HepG2 (cell line): Measurements from ENCODE around the gene WDFY1. TPM values are rescaled to one million over a fixed set of nuclear protein-coding genes. Genes with fewer than 3 reads are reported as not detected.
A peak's percentile ranks its signal among the peaks of the same experiment; 100 is the strongest.

Experiments used
- BCL6 ChIP-seq: IDR thresholded peaks from 2 replicates; pipeline ENCODE4 v1.6.1; 2016; ENCODE audit warnings: missing genetic modification reagents, missing compliant biosample characterization
- CBX1 ChIP-seq: IDR thresholded peaks from one replicate; pipeline ENCODE4 v1.6.1; 2016; ENCODE audit warnings: antibody characterized with exemption, low read depth
- ESRRA ChIP-seq: sonication (generic); formaldehyde crosslinking; IDR thresholded peaks from 2 replicates; pipeline ENCODE4 v1.5.1; 2020; ENCODE audit warnings: mild to moderate bottlenecking, low read depth, missing genetic modification reagents
- FOXJ3 ChIP-seq: sonication (generic); formaldehyde crosslinking; IDR thresholded peaks from 2 replicates; pipeline ENCODE4 v1.4.0; 2020; ENCODE audit warnings: missing genetic modification reagents, mild to moderate bottlenecking, borderline replicate concordance
- FOXK1 ChIP-seq: sonication (generic); formaldehyde crosslinking; IDR thresholded peaks from 2 replicates; pipeline ENCODE4 v1.4.0; 2020; ENCODE audit warnings: low read depth, missing genetic modification reagents, borderline replicate concordance
- ISL2 ChIP-seq: sonication (generic); formaldehyde crosslinking; IDR thresholded peaks from 2 replicates; pipeline ENCODE4 v1.5.0; 2020; ENCODE audit warnings: missing genetic modification reagents
- NR2F2 ChIP-seq: IDR thresholded peaks from 2 replicates; pipeline ENCODE4 v1.6.1; 2012; ENCODE audit warnings: low read depth, inconsistent platforms, borderline replicate concordance
- PHB2 ChIP-seq: fragments of 450-650 bp; IDR thresholded peaks from 2 replicates; pipeline ENCODE4 v1.6.1; 2018; ENCODE audit not compliant: partially characterized antibody
- POLR2AphosphoS5 ChIP-seq: IDR thresholded peaks from 2 replicates; pipeline ENCODE4 v1.6.1; 2012; ENCODE audit warnings: low read depth, low read length
- XBP1 ChIP-seq: sonication (generic); formaldehyde crosslinking; IDR thresholded peaks from 2 replicates; pipeline ENCODE4 v1.5.0; 2020; ENCODE audit warnings: missing genetic modification reagents
- ZNF20 ChIP-seq: sonication (generic); formaldehyde crosslinking; IDR thresholded peaks from 2 replicates; pipeline ENCODE4 v1.4.0; 2020; ENCODE audit warnings: mild to moderate bottlenecking, moderate library complexity, missing genetic modification reagents
- ZNF326 ChIP-seq: sonication (generic); formaldehyde crosslinking; IDR thresholded peaks from 2 replicates; pipeline ENCODE4 v1.4.0; 2020; ENCODE audit warnings: missing genetic modification reagents, borderline replicate concordance
- ZNF484 ChIP-seq: sonication (generic); formaldehyde crosslinking; IDR thresholded peaks from 2 replicates; pipeline ENCODE4 v1.5.1; 2020; ENCODE audit warnings: mild to moderate bottlenecking, low read depth, missing genetic modification reagents, borderline replicate concordance
- ZNF558 ChIP-seq: sonication (generic); formaldehyde crosslinking; IDR thresholded peaks from 2 replicates; pipeline ENCODE4 v1.9.0; 2022; ENCODE audit warnings: mild to moderate bottlenecking, missing genetic modification reagents, borderline replicate concordance
- ZNF615 ChIP-seq: sonication (generic); formaldehyde crosslinking; IDR thresholded peaks from 2 replicates; pipeline ENCODE4 v1.5.0; 2020; ENCODE audit warnings: mild to moderate bottlenecking, missing genetic modification reagents, borderline replicate concordance
- ZNF768 ChIP-seq: sonication (generic); formaldehyde crosslinking; IDR thresholded peaks from 2 replicates; pipeline ENCODE4 v1.4.0; 2020; ENCODE audit warnings: missing genetic modification reagents
- polyA plus RNA-seq, 8 experiments: library from polyadenylated mRNA; depleted of rRNA in 3 of 8; stranded (reverse) in 7 of 8; unstranded in 1 of 8; fragments of >200 nt; fragmentation: Illumina TruSeq in 4 of 8; extraction: Trizol in 4 of 8; gene quantifications; 2 replicates each; pipeline versions ENCODE4 v1.2.1 to v1.2.3, GENCODE V29; 2011 to 2016; ENCODE audit warnings: low read depth in 4 of 8, missing spikeins in 1 of 8, mixed read lengths in 1 of 8; ENCODE audit not compliant: insufficient read depth in 1 of 8
- total RNA-seq, 5 experiments: library from RNA; depleted of rRNA; stranded (reverse); fragments of >200 nt; fragmentation: Illumina TruSeq; extraction: Trizol; gene quantifications; 2 replicates each; pipeline ENCODE4 v1.2.3, GENCODE V29; 2016; ENCODE audit warnings: low read depth in 1 of 5
- TF ChIP-seq, protein P1 (sequence below): sonication (generic); formaldehyde crosslinking; IDR thresholded peaks from 2 replicates; pipeline ENCODE4 v1.8.1; 2023; ENCODE audit warnings: mild to moderate bottlenecking, missing genetic modification reagents
- TF ChIP-seq, protein P2 (sequence below): sonication (generic); formaldehyde crosslinking; conservative IDR thresholded peaks from 2 replicates; pipeline ENCODE4 v1.4.0; 2020; ENCODE audit warnings: missing genetic modification reagents
- TF ChIP-seq, protein P3 (sequence below): sonication (generic); formaldehyde crosslinking; IDR thresholded peaks from 2 replicates; pipeline ENCODE4 v1.5.1; 2020; ENCODE audit warnings: mild to moderate bottlenecking, moderate library complexity, missing genetic modification reagents
- TF ChIP-seq, protein P4 (sequence below): sonication (generic); formaldehyde crosslinking; IDR thresholded peaks from 2 replicates; pipeline ENCODE4 v1.4.0; 2020; ENCODE audit warnings: missing genetic modification reagents

WDFY1 gene
- total and polyA plus RNA-seq, 2 of the 13 experiments (the other 11 are each of a cell fraction or from before 2014, with no cell fraction given) = 77.0 to 78.4 TPM

DNA sequence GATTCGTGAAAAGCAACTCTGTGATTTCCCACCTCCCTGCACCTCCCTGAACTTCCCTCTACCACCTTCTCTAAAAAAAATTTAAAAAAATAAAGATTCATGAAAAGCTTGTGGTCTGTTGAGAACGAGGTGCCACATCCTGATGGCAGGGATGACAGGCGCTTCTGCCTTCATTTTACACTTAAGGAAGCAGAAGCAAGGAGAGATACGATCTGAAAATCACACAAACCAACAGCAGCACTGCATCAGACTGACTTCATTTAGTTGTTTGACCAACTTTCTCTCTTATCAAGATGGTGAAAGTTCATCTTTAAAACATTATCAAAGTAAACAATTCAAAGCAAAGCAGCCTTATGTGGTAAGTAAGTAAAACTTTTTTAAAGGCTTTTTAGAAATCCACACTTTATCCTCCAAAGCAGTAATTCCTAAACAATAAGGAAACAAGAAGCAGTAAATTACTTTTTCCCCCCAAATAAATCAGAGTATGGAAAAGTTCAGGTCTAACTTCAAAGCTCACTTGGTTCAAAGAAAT is 15.5 kb downstream of the WDFY1 start (continued):
- TF ChIP-seq NR2F2 (peak; percentile 34), ZNF484 (CRISPR knock-in tag) (no peak), ESRRA (no peak), ZNF768 (CRISPR knock-in tag) (no peak), ZNF558 (CRISPR knock-in tag) (no peak), ZNF20 (CRISPR knock-in tag) (0 out of 2 replicates have a peak, but pooled peaks have one; percentile 46), ISL2 (CRISPR knock-in tag) (peak; percentile 83), ZNF615 (no peak), FOXJ3 (CRISPR knock-in tag) (peak; percentile 75; the same call in 1 of the 2 replicates), BCL6 (CRISPR knock-in tag) (0 out of 2 replicates have a peak, but pooled peaks have one; percentile 5), POLR2AphosphoS5 (no peak), PHB2 (no peak), CBX1 (no peak), XBP1 (no peak), ZNF326 (no peak), FOXK1 (CRISPR knock-in tag) (no peak)
- TF ChIP-seq, protein P1, sequence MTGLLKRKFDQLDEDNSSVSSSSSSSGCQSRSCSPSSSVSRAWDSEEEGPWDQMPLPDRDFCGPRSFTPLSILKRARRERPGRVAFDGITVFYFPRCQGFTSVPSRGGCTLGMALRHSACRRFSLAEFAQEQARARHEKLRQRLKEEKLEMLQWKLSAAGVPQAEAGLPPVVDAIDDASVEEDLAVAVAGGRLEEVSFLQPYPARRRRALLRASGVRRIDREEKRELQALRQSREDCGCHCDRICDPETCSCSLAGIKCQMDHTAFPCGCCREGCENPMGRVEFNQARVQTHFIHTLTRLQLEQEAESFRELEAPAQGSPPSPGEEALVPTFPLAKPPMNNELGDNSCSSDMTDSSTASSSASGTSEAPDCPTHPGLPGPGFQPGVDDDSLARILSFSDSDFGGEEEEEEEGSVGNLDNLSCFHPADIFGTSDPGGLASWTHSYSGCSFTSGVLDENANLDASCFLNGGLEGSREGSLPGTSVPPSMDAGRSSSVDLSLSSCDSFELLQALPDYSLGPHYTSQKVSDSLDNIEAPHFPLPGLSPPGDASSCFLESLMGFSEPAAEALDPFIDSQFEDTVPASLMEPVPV (CRISPR knock-in tag) = no peak
- TF ChIP-seq, protein P2, sequence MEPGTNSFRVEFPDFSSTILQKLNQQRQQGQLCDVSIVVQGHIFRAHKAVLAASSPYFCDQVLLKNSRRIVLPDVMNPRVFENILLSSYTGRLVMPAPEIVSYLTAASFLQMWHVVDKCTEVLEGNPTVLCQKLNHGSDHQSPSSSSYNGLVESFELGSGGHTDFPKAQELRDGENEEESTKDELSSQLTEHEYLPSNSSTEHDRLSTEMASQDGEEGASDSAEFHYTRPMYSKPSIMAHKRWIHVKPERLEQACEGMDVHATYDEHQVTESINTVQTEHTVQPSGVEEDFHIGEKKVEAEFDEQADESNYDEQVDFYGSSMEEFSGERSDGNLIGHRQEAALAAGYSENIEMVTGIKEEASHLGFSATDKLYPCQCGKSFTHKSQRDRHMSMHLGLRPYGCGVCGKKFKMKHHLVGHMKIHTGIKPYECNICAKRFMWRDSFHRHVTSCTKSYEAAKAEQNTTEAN (CRISPR knock-in tag) = 0 out of 2 replicates have a peak, but pooled peaks have one; percentile 34
- TF ChIP-seq, protein P3, sequence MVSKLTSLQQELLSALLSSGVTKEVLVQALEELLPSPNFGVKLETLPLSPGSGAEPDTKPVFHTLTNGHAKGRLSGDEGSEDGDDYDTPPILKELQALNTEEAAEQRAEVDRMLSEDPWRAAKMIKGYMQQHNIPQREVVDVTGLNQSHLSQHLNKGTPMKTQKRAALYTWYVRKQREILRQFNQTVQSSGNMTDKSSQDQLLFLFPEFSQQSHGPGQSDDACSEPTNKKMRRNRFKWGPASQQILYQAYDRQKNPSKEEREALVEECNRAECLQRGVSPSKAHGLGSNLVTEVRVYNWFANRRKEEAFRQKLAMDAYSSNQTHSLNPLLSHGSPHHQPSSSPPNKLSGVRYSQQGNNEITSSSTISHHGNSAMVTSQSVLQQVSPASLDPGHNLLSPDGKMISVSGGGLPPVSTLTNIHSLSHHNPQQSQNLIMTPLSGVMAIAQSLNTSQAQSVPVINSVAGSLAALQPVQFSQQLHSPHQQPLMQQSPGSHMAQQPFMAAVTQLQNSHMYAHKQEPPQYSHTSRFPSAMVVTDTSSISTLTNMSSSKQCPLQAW (CRISPR knock-in tag) = 0 out of 2 replicates have a peak, but pooled peaks have one; percentile 11
- TF ChIP-seq, protein P4, sequence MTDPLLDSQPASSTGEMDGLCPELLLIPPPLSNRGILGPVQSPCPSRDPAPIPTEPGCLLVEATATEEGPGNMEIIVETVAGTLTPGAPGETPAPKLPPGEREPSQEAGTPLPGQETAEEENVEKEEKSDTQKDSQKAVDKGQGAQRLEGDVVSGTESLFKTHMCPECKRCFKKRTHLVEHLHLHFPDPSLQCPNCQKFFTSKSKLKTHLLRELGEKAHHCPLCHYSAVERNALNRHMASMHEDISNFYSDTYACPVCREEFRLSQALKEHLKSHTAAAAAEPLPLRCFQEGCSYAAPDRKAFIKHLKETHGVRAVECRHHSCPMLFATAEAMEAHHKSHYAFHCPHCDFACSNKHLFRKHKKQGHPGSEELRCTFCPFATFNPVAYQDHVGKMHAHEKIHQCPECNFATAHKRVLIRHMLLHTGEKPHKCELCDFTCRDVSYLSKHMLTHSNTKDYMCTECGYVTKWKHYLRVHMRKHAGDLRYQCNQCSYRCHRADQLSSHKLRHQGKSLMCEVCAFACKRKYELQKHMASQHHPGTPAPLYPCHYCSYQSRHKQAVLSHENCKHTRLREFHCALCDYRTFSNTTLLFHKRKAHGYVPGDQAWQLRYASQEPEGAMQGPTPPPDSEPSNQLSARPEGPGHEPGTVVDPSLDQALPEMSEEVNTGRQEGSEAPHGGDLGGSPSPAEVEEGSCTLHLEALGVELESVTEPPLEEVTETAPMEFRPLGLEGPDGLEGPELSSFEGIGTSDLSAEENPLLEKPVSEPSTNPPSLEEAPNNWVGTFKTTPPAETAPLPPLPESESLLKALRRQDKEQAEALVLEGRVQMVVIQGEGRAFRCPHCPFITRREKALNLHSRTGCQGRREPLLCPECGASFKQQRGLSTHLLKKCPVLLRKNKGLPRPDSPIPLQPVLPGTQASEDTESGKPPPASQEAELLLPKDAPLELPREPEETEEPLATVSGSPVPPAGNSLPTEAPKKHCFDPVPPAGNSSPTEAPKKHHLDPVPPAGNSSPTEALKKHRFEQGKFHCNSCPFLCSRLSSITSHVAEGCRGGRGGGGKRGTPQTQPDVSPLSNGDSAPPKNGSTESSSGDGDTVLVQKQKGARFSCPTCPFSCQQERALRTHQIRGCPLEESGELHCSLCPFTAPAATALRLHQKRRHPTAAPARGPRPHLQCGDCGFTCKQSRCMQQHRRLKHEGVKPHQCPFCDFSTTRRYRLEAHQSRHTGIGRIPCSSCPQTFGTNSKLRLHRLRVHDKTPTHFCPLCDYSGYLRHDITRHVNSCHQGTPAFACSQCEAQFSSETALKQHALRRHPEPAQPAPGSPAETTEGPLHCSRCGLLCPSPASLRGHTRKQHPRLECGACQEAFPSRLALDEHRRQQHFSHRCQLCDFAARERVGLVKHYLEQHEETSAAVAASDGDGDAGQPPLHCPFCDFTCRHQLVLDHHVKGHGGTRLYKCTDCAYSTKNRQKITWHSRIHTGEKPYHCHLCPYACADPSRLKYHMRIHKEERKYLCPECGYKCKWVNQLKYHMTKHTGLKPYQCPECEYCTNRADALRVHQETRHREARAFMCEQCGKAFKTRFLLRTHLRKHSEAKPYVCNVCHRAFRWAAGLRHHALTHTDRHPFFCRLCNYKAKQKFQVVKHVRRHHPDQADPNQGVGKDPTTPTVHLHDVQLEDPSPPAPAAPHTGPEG (CRISPR knock-in tag) = peak; percentile 39; the same call in 1 of the 2 replicates
